GM18909 (cell line): ENCODE data around the gene IQCK.

Experiments
- ATAC-seq: cut with Tn5 transposase; IDR thresholded peaks from one replicate; pipeline ENCODE4 v1.9.1; 2021; ENCODE audit warnings: mild to moderate bottlenecking; ENCODE audit not compliant: unreplicated experiment, poor library complexity

Gene IQCK

GRCh38 chr16:19698480-19699465, 19.3 kb upstream of the IQCK start:
- ATAC-seq, result no peak

- no peak for ATAC-seq
Measured at GRCh38 chr16:19699472-19699871, 18.6 kb upstream of the IQCK start.

GRCh38 chr16:19700319-19700781, 17.7 kb upstream of the IQCK start:
- no peak for ATAC-seq

- ATAC-seq, result no peak
Measured at GRCh38 chr16:19701091-19701490, 17.0 kb upstream of the IQCK start.

GRCh38 chr16:19703172-19703889, 14.7 kb upstream of the IQCK start:
- no peak for ATAC-seq

GRCh38 chr16:19704321-19705145, 13.5 kb upstream of the IQCK start:
- no peak for ATAC-seq

GRCh38 chr16:19705146-19705501, 12.9 kb upstream of the IQCK start:
- ATAC-seq, result no peak

- ATAC-seq, result no peak
Measured at GRCh38 chr16:19705843-19706242, 12.2 kb upstream of the IQCK start.

- no peak for ATAC-seq
Measured at GRCh38 chr16:19706846-19707245, 11.2 kb upstream of the IQCK start.

GRCh38 chr16:19707569-19708295, 10.3 kb upstream of the IQCK start:
- ATAC-seq, result no peak

GRCh38 chr16:19708296-19709205, 9.5 kb upstream of the IQCK start:
- no peak for ATAC-seq

- no peak for ATAC-seq
Measured at GRCh38 chr16:19709381-19710136, 8.5 kb upstream of the IQCK start.

- ATAC-seq, result no peak
Measured at GRCh38 chr16:19710191-19710908, 7.7 kb upstream of the IQCK start.

- no peak for ATAC-seq
Measured at GRCh38 chr16:19710991-19711545, 7.0 kb upstream of the IQCK start.

- ATAC-seq, result no peak
Measured at GRCh38 chr16:19711643-19712042, 6.4 kb upstream of the IQCK start.

GRCh38 chr16:19712418-19713058, 5.5 kb upstream of the IQCK start:
- no peak for ATAC-seq

- no peak for ATAC-seq
Measured at GRCh38 chr16:19713697-19714096, 4.4 kb upstream of the IQCK start.
